HuH-7 (cell line): ENCODE results near the gene C20orf144.

Experiments
- DNase-seq: peaks from one replicate; pipeline ENCODE4 v3.0.0; 2011; ENCODE audit warnings: low spot score

C20orf144 gene

GRCh38 chr20:33650111-33650752 lies 11.9 kb upstream of the C20orf144 start:
- DNase-seq, result no peak

DNA sequence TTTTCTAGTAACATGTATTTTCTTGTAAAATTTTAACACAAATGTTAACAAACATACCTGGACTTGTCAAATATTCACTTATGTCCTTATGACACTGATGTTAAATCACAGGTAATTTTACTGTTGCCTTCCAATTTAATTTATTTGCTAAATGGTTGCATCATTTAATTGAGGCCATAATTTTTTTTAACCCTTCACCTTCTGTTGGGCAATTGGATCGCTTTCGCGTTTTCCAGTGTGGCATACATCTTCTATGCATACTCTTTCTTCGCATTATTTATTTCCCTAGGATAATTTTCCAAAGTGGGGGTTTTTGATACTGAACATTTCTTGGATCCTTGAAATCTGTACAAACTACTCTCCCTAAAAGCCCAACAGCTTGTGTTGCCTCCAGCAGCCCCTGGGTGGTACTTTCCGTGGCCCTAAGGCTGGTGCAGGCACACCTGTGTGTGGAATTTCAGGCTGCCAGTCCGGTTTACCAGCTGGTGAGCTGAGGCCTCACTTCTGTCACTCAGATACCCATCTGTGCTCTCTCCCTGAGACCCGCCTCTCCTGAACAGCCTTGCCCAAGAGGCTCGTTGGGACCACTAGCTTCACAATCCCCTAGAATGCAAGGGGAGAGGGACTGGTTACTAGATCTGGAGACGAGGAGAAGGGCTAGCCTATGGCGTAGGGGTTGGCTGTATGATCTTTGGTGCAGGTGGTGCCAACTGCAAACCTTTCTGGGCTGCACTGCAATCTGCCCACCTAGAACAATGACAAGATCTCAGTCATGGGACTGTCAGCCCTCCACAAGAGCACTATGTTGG lies 11.2 kb upstream of the C20orf144 start:
- no peak for DNase-seq

DNA sequence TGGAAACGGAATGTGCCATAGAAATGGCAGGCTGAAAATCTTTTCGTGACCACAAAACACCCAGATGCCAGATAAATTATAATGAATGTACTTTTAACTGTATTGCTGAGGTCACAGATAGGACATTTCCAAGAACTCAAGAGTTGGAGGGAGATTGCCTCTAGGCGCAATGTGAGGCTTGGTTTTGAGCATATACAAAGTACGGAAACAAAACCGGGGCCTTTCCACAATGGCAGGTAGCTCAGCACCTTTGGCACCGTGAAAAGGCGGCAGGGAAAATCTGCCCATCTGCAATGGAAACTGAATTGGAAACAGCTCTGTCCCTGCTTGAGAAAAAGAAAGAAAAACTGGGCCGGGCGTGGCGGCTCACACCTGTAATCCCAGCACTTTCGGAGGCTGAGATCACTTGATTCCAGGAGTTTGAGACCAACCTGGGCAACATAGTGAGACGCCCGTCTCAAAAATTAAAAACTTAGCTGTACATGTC lies 10.5 kb upstream of the C20orf144 start:
- DNase-seq, result no peak

DNA sequence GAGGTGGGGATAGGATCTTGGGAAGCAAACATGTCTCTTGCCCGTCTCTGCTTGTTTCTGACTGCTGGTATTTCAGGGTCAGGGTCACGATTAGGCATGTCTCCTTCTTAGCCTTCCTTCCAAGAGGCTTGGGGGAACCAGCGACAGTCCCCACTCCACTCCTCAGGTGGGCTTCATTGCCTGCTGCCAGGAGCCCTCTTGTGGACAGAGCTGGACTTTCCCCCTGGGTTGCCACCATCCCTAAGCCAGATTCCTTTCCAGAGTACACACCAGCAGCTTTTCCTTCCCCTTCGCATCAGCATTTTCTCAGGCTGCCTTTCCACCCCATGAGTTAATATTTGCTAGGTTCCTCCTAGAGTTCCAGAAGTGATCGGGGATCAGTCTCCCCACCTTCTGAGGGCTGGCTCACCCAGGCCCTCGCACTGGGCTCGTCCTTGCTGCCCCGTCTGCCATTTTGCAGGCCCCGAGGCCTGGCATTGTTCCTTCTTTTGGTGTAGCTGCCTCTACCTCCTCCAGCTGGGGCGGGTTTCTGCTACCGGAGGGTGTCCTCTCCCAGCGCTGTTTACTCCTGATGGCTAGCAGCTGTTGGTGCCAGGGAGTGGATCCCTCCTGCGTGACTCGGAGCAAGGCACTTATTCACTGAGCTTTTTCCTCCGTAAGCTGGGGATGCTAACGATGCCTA lies 8.8 kb upstream of the C20orf144 start:
- peak; percentile 98 for DNase-seq

- no peak for DNase-seq
Measured at GRCh38 chr20:33653900-33654596, 8.1 kb upstream of the C20orf144 start.

GRCh38 chr20:33654680-33655161 lies 7.4 kb upstream of the C20orf144 start:
- no peak for DNase-seq

DNA sequence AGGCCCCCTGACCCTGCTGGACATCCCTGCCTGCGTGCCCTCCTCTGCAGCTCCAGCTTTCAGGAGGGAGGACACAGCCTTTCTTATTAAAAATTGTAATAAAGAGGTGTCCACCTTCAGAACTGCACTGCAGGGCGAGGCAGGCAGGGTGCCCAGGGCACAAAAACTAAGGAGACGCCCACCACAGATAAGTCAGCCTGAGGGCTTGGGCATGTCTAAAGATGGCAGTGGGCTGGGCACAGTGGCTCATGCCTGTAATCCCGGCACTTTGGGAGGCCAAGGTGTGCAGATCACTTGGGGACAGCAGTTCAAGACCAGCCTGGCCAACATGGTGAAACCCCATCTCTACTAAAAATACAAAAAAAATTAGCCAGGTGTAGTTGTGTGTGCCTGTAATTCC lies 7.0 kb upstream of the C20orf144 start:
- no peak for DNase-seq

DNA sequence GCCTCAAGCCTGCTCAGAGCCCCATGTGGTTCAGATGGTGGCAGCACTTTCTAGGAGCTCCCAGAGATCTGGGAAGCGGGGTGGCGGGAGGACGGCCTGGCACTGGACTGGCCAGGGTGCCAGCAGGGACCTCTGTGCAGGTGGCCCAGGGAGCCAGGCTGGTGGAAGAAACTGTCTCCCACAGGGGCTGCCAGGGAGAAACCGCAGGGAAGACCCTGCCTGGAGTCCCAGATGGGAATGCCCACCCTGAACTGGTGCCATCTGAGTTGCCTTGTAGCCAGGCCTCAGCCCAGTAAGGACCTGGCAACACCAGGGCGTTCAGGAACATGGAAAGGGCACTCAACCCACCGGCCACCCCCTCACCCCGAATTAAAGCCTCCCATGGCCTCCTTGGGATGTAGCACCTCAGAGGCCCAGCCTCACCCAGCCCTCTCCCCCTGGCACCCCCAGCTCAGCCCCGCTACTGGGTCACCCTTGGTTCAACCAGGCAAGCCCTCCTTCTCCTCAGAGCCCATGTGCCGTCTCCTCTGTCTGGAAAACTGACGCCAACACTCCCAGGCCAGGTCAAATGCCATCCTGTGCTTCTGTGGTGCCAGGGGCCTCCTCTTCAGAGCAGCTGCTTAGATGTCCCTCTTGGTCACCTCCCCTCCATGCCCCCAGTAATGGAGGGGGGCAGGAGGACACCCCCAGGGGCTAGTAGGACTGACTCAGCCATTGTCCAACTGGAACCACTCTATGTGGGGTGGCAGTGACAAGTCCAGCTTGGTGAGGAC lies 5.9 kb upstream of the C20orf144 start:
- DNase-seq, result no peak

DNA sequence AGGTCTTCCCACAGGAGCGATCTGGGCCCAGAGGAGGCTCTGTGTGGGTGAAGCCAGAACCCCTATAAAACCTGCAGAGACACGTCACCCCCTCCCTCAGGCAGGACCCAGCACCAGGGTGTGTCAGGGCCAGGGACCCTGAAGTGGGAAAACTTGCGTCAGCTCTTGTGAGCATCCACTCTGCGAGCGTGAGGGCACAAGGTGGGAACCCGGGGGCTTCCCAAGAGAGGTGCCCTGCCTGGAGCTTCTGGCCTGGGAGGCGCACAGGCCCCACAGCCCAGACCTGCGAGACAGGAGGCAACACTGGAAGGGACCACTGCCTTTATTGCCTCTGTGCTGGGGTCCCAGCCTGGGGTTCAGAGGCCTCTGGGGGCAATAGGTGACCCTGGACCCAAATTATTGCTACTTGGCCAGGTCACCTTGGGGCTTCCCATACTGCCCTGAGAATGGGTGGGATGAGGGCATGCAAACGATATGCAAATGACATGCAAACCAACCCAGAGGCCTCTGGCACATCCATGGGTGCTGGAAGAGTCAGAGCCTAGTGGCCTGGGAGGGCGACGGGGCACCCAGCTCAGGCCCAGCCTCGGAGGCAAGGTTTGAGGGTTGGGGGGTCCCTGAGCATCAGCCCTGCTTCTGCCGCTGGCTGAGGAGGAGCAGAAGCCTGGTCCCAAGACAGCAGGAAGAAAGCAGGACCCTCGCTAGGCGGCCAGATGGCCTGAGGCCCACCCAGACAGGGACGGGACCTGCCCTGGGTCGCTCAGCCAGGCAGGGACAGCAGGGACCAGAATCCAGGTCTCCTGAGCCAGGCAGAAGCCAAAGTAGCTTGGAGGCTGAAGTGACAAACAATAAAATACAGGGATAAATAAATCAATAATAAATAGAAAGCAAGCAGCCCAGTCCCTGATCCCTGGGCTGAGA lies 5.1 kb upstream of the C20orf144 start:
- DNase-seq, result no peak

DNA sequence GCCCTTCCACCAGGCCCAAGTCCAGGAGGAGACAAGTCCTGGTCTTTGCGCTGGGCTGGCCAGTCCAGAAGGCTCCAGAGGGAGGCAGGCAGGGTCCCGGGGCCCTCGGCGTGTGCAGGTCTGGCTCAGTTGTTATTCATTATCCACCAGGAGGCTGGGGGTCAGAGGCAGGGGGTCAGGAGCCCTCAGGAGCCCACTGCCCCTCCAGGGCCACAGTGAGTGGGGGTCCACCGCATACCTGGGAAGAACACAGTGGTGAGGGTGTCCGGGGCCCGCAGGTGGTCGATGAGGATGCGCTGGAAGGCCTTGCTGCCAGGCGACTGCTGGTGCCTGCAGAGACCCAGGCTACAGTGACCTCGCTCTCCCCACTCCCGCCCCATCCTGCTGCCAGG lies 4.4 kb upstream of the C20orf144 start:
- no peak for DNase-seq

DNA sequence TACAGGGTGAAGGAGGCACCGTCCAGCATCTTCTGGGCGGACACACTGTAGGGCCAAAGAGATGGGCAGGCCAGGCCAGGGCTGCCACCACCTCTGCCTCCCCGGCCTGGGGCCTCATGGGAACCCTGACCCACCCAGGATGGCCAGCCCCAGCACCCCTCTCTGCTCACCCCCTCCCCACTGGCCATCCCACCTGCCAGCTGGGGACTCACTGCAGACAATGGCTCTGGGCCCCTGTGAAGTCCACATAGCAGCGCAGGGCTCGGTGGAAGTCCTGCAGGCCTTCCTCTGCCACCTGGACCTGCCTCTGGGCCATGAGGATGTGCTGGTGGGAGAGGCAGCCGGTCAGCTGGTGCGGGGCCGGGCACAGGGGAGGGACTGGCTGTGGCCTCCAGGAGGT lies 3.6 kb upstream of the C20orf144 start:
- DNase-seq, result no peak

- DNase-seq, result no peak
Measured at GRCh38 chr20:33658929-33659328, 3.2 kb upstream of the C20orf144 start.

- DNase-seq, result no peak
Measured at GRCh38 chr20:33659341-33660034, 2.6 kb upstream of the C20orf144 start.

- DNase-seq, result no peak
Measured at GRCh38 chr20:33660035-33660684, 2.0 kb upstream of the C20orf144 start.

GRCh38 chr20:33660685-33661058 lies 1.5 kb upstream of the C20orf144 start:
- no peak for DNase-seq

GRCh38 chr20:33663161-33664084 lies 1.3 kb downstream of the C20orf144 start:
- peak; percentile 97 for DNase-seq

DNA sequence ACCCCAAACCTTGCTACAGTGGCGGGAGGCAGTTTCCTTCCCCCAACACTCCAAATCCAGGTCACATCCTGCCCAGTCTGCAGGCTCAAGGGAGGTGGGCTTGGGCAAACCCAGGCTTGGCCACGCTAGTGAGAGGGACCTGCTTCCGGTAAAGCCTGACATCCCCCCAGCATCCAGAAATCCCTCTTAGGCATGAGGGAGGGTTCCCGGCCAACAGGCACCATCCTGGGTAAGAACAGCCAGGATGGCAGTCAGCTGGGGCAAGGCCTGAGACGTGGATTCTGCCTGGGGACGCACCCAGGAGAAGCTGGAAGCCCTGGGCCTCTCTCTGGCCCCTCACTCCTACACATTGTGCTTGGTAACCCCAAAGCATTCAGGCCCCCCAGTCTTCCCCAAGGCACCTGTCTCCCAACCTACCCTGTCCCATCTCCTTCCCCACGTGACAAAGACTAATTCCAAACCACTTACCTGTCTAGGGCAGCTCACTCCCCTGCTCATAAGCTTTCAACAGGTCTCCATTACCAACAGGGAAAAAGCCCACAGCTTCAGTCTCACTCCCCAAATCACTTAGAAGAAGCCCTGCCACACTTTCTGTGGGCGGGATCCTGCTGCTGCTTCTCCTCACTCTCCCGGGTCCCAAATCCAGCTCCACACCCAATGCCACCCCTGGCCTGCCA lies 2.1 kb downstream of the C20orf144 start:
- peak; percentile 52 for DNase-seq

- no peak for DNase-seq
Measured at GRCh38 chr20:33664762-33665144, 2.6 kb downstream of the C20orf144 start.
